ENCODE data around the gene IGSF23.
A peak's percentile ranks its signal among the peaks of the same experiment; 100 is the strongest.

The IGSF23 gene

DNA sequence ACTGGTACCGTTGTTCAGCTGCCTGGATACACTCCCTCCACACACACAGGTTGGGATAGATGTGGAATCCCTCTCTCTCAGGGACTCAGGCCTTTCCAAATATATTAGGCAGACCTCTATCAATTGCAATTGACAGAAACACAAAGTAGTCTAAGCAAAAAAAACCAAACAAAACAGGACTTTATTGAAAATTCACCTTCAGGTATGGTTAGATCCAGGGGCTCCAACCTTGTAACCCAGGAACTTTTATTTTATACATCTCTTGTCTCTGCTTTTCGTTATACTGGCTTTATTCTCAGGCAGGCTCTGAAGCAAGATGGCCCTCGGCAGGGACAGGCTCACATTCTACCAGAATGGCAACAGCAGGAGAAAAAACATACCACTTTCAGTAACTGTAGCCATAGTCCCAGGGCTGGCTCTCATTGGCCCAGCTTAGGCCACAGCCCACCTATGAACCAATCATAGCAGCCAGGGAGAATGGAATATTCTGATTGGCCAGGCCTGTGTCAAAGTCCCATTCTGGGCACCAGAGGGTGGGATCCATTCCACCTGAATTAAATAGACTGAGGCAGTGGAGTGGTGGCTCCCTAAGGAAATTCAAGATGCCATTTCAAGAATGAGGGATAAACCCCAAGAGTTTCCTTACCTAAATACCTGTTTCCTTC is 44.8 kb downstream of the IGSF23 start:
- TF ChIP-seq BACH2 (CRISPR knock-in tag; IDR thresholded peaks at IDR 0.05; ENCODE audit: borderline replicate concordance) = no peak
- no peak for TF ChIP-seq GLIS3 (CRISPR knock-in tag; IDR thresholded peaks at IDR 0.05)
- TF ChIP-seq ZFP3 (CRISPR knock-in tag; IDR thresholded peaks at IDR 0.05) = no peak
- no peak for TF ChIP-seq TCF4 (CRISPR knock-in tag; IDR thresholded peaks at IDR 0.05; ENCODE audit: borderline replicate concordance)
- TF ChIP-seq OSR1 (CRISPR knock-in tag; IDR thresholded peaks at IDR 0.05) = no peak
- TF ChIP-seq, protein P1, sequence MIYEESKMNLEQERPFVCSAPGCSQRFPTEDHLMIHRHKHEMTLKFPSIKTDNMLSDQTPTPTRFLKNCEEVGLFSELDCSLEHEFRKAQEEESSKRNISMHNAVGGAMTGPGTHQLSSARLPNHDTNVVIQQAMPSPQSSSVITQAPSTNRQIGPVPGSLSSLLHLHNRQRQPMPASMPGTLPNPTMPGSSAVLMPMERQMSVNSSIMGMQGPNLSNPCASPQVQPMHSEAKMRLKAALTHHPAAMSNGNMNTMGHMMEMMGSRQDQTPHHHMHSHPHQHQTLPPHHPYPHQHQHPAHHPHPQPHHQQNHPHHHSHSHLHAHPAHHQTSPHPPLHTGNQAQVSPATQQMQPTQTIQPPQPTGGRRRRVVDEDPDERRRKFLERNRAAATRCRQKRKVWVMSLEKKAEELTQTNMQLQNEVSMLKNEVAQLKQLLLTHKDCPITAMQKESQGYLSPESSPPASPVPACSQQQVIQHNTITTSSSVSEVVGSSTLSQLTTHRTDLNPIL (CRISPR knock-in tag; IDR thresholded peaks at IDR 0.05; ENCODE audit: low read depth) = no peak
- no peak for TF ChIP-seq ZNF8 (CRISPR knock-in tag; IDR thresholded peaks at IDR 0.05)
- TF ChIP-seq PATZ1 (CRISPR knock-in tag; IDR thresholded peaks at IDR 0.05; ENCODE audit: borderline replicate concordance) = no peak
- no peak for TF ChIP-seq RARB (CRISPR knock-in tag; IDR thresholded peaks at IDR 0.05)
- no peak for TF ChIP-seq SNAI2 (CRISPR knock-in tag; IDR thresholded peaks at IDR 0.05)
- TF ChIP-seq ZC3H10 (CRISPR knock-in tag; IDR thresholded peaks at IDR 0.05) = no peak
- TF ChIP-seq ZFP30 (CRISPR knock-in tag; IDR thresholded peaks at IDR 0.05) = no peak
- peak; percentile 32; the same call in 2 of the 3 replicates for ATAC-seq

GRCh38 chr19:44660081-44660480 is 46.7 kb downstream of the IGSF23 start:
- TF ChIP-seq ZNF8 (CRISPR knock-in tag; IDR thresholded peaks at IDR 0.05) (no peak), PPARA (CRISPR knock-in tag; IDR thresholded peaks at IDR 0.05; ENCODE audit: borderline replicate concordance) (no peak), PATZ1 (CRISPR knock-in tag; IDR thresholded peaks at IDR 0.05; ENCODE audit: borderline replicate concordance) (no peak), CSRNP3 (CRISPR knock-in tag; IDR thresholded peaks at IDR 0.05) (no peak), SNAI2 (CRISPR knock-in tag; IDR thresholded peaks at IDR 0.05) (no peak), GLIS3 (CRISPR knock-in tag; IDR thresholded peaks at IDR 0.05) (no peak), CSDC2 (CRISPR knock-in tag; IDR thresholded peaks at IDR 0.05) (no peak), ISL1 (CRISPR knock-in tag; IDR thresholded peaks at IDR 0.05) (no peak)
- ATAC-seq = no peak

DNA sequence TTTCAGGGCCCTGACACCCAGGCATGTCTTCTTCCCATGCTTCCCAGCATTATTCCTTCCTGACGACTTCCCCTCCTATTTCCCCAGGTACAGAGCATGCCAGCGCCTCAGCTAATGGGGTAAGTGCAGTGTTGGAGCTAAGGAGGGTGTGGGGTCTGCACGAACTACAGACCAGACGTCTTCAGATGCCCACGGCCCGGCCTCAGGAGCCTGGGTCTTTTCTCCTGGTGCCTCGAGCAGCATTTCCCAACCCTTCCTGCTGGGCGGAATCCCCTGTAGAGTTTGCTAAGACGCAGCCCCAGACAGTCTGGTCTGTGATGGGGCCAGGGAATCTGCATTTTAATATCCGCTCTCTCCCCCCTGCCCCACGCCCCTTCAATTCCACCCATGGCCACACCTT is 47.8 kb downstream of the IGSF23 start:
- TF ChIP-seq TOX (CRISPR knock-in tag; IDR thresholded peaks at IDR 0.05; ENCODE audit: borderline replicate concordance) (no peak), OSR1 (CRISPR knock-in tag; IDR thresholded peaks at IDR 0.05) (no peak), TCF4 (CRISPR knock-in tag; IDR thresholded peaks at IDR 0.05; ENCODE audit: borderline replicate concordance) (no peak), BACH2 (CRISPR knock-in tag; IDR thresholded peaks at IDR 0.05; ENCODE audit: borderline replicate concordance) (no peak)
- no peak for ATAC-seq

GRCh38 chr19:44661904-44662303 is 48.5 kb downstream of the IGSF23 start:
- no peak for TF ChIP-seq GLIS3 (CRISPR knock-in tag; IDR thresholded peaks at IDR 0.05)
- no peak for TF ChIP-seq OSR1 (CRISPR knock-in tag; IDR thresholded peaks at IDR 0.05)
- TF ChIP-seq BACH2 (CRISPR knock-in tag; IDR thresholded peaks at IDR 0.05; ENCODE audit: borderline replicate concordance) = no peak
- TF ChIP-seq ZFP30 (CRISPR knock-in tag; IDR thresholded peaks at IDR 0.05) = no peak
- TF ChIP-seq ARNTL (CRISPR knock-in tag; IDR thresholded peaks at IDR 0.05; ENCODE audit: borderline replicate concordance, low read depth) = no peak
- no peak for TF ChIP-seq TCF4 (CRISPR knock-in tag; IDR thresholded peaks at IDR 0.05; ENCODE audit: borderline replicate concordance)
- TF ChIP-seq, protein P2, sequence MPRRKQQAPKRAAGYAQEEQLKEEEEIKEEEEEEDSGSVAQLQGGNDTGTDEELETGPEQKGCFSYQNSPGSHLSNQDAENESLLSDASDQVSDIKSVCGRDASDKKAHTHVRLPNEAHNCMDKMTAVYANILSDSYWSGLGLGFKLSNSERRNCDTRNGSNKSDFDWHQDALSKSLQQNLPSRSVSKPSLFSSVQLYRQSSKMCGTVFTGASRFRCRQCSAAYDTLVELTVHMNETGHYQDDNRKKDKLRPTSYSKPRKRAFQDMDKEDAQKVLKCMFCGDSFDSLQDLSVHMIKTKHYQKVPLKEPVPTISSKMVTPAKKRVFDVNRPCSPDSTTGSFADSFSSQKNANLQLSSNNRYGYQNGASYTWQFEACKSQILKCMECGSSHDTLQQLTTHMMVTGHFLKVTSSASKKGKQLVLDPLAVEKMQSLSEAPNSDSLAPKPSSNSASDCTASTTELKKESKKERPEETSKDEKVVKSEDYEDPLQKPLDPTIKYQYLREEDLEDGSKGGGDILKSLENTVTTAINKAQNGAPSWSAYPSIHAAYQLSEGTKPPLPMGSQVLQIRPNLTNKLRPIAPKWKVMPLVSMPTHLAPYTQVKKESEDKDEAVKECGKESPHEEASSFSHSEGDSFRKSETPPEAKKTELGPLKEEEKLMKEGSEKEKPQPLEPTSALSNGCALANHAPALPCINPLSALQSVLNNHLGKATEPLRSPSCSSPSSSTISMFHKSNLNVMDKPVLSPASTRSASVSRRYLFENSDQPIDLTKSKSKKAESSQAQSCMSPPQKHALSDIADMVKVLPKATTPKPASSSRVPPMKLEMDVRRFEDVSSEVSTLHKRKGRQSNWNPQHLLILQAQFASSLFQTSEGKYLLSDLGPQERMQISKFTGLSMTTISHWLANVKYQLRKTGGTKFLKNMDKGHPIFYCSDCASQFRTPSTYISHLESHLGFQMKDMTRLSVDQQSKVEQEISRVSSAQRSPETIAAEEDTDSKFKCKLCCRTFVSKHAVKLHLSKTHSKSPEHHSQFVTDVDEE (CRISPR knock-in tag; IDR thresholded peaks at IDR 0.05) = no peak
- TF ChIP-seq CSRNP3 (CRISPR knock-in tag; IDR thresholded peaks at IDR 0.05) = no peak
- no peak for TF ChIP-seq ZNF70 (CRISPR knock-in tag; IDR thresholded peaks at IDR 0.05)
- no peak for TF ChIP-seq ZC3H10 (CRISPR knock-in tag; IDR thresholded peaks at IDR 0.05)
- TF ChIP-seq ZNF8 (CRISPR knock-in tag; IDR thresholded peaks at IDR 0.05) = no peak
- ATAC-seq = no peak

Measured in SK-N-SH treated with all-trans-retinoic acid at 6 μM for 48 hours (cell line).